Endothelial cell of hepatic sinusoid (primary cell): ENCODE measurements around the gene COL4A2.
"Not testable (repeated sequence)": the region's sequence is repeated elsewhere in the genome, so short reads cannot be mapped to it uniquely, and the experiment has no call there.

Experiments
- in situ Hi-C: cut with HindIII; loops from 2 replicates; pipeline ENCODE4 v1.10.0; 2017; ENCODE audit warnings: low sequenced_read_pairs

COL4A2 gene

GRCh38 chr13:110448230-110448629 lies 141.1 kb downstream of the COL4A2 start:
- in situ Hi-C loops, result no loop called here

GRCh38 chr13:110448677-110449076 lies 141.6 kb downstream of the COL4A2 start:
- in situ Hi-C loops, result no loop called here

- in situ Hi-C loops, result no loop called here
These were observed 142.3 kb downstream of the COL4A2 start for GRCh38 chr13:110449219-110450015.

GRCh38 chr13:110450016-110450900 lies 143.2 kb downstream of the COL4A2 start:
- in situ Hi-C loops, result no loop called here

- in situ Hi-C loops, result no loop called here
These were observed 144.1 kb downstream of the COL4A2 start for GRCh38 chr13:110450941-110451730.

- in situ Hi-C loops, result not testable (repeated sequence)
These were observed 146.0 kb downstream of the COL4A2 start for GRCh38 chr13:110453091-110453490.

- in situ Hi-C loops, result no loop called here
These were observed 146.7 kb downstream of the COL4A2 start for GRCh38 chr13:110453797-110454196.

- in situ Hi-C loops, result no loop called here
These were observed 147.3 kb downstream of the COL4A2 start for GRCh38 chr13:110454227-110454859.

- in situ Hi-C loops, result no loop called here
These were observed 147.9 kb downstream of the COL4A2 start for GRCh38 chr13:110454956-110455355.

- in situ Hi-C loops, result no loop called here
These were observed 148.4 kb downstream of the COL4A2 start for GRCh38 chr13:110455444-110455843.

GRCh38 chr13:110455941-110456340 lies 148.9 kb downstream of the COL4A2 start:
- in situ Hi-C loops, result no loop called here

GRCh38 chr13:110456550-110456949 lies 149.5 kb downstream of the COL4A2 start:
- in situ Hi-C loops, result no loop called here

GRCh38 chr13:110457361-110457760 lies 150.3 kb downstream of the COL4A2 start:
- in situ Hi-C loops, result no loop called here

GRCh38 chr13:110458017-110458416 lies 150.9 kb downstream of the COL4A2 start:
- in situ Hi-C loops, result no loop called here

- in situ Hi-C loops, result no loop called here
These were observed 151.7 kb downstream of the COL4A2 start for GRCh38 chr13:110458594-110459365.

GRCh38 chr13:110462091-110462490 lies 155.0 kb downstream of the COL4A2 start:
- in situ Hi-C loops, result no loop called here

- in situ Hi-C loops, result no loop called here
These were observed 156.1 kb downstream of the COL4A2 start for GRCh38 chr13:110463156-110463555.

GRCh38 chr13:110463871-110464510 lies 156.9 kb downstream of the COL4A2 start:
- in situ Hi-C loops, result no loop called here

- in situ Hi-C loops, result no loop called here
These were observed 157.7 kb downstream of the COL4A2 start for GRCh38 chr13:110464556-110465333.
